Mesenteric fat pad (tissue), 1 donor: Measurements from ENCODE around the gene DHX35. TPM values are rescaled to one million over a fixed set of nuclear protein-coding genes. Genes with fewer than 3 reads are reported as not detected.

Source experiments
- DNase-seq: peaks from one replicate; pipeline ENCODE4 v3.0.0-alpha.2; 2020; ENCODE audit warnings: low spot score
- total RNA-seq: library from RNA; stranded (reverse); fragmentation: NEBNext Ultra II Directional; extraction: Animal tissue kit (Norgen Biotek cat#: 25700); gene quantifications from one replicate; pipeline ENCODE4 v1.2.1, GENCODE V29; 2021
- donor health status: DM: yes; HTN: yes; CAD: no.

The DHX35 gene
- total RNA-seq, 1 donor from 2014 or later = 8.4 TPM

GRCh38 chr20:39052676-39053075, 90.5 kb downstream of the DHX35 start:
- no peak for DNase-seq

- no peak for DNase-seq
Measured at GRCh38 chr20:39057143-39057542, 95.0 kb downstream of the DHX35 start.

- no peak for DNase-seq
Measured at GRCh38 chr20:39057911-39058310, 95.8 kb downstream of the DHX35 start.

- DNase-seq = no peak
Measured at GRCh38 chr20:39059036-39059435, 96.9 kb downstream of the DHX35 start.

GRCh38 chr20:39066471-39067242, 104.5 kb downstream of the DHX35 start:
- no peak for DNase-seq

GRCh38 chr20:39067526-39068216, 105.5 kb downstream of the DHX35 start:
- DNase-seq = no peak

- DNase-seq = no peak
Measured at GRCh38 chr20:39069976-39070375, 107.8 kb downstream of the DHX35 start.

- DNase-seq = no peak
Measured at GRCh38 chr20:39070484-39071231, 108.5 kb downstream of the DHX35 start.

- DNase-seq = no peak
Measured at GRCh38 chr20:39072132-39072531, 110.0 kb downstream of the DHX35 start.

GRCh38 chr20:39072653-39073052, 110.5 kb downstream of the DHX35 start:
- DNase-seq = no peak

- no peak for DNase-seq
Measured at GRCh38 chr20:39075731-39076130, 113.6 kb downstream of the DHX35 start.

- DNase-seq = no peak
Measured at GRCh38 chr20:39076958-39077357, 114.8 kb downstream of the DHX35 start.

GRCh38 chr20:39080326-39080725, 118.2 kb downstream of the DHX35 start:
- DNase-seq = no peak

GRCh38 chr20:39081255-39081654, 119.1 kb downstream of the DHX35 start:
- no peak for DNase-seq

- DNase-seq = no peak
Measured at GRCh38 chr20:39082622-39083398, 120.7 kb downstream of the DHX35 start.

- DNase-seq = no peak
Measured at GRCh38 chr20:39083761-39084160, 121.6 kb downstream of the DHX35 start.

- DNase-seq = no peak
Measured at GRCh38 chr20:39089029-39089428, 126.9 kb downstream of the DHX35 start.
